HFFc6 (cell line): ENCODE measurements around the gene EPHB3. TPM values are rescaled to one million over a fixed set of nuclear protein-coding genes. Genes with fewer than 3 reads are reported as not detected.

Experiments used
- DNase-seq: peaks from one replicate; pipeline ENCODE4 v3.0.0-alpha.2; 2018
- H3K27ac Mint-ChIP-seq: 2 replicates; pipeline ENCODE4 v1.8.0; 2020; ENCODE audit warnings: mild to moderate bottlenecking, mixed read lengths
- H3K27me3 Mint-ChIP-seq: 2 replicates; pipeline ENCODE4 v1.8.0; 2021; ENCODE audit warnings: mild to moderate bottlenecking, moderate library complexity, mixed read lengths; ENCODE audit not compliant: insufficient read depth
- H3K36me3 Mint-ChIP-seq: 2 replicates; pipeline ENCODE4 v1.8.0; 2021; ENCODE audit warnings: low read depth, mixed read lengths
- H3K4me1 Mint-ChIP-seq: 2 replicates; pipeline ENCODE4 v1.8.0; 2020; ENCODE audit warnings: low read depth, mixed read lengths
- H3K4me3 Mint-ChIP-seq: 2 replicates; pipeline ENCODE4 v1.8.0; 2020; ENCODE audit warnings: mild to moderate bottlenecking, moderate library complexity, mixed read lengths
- H3K9me3 Mint-ChIP-seq: 2 replicates; pipeline ENCODE4 v1.8.0; 2020; ENCODE audit warnings: mild to moderate bottlenecking, mixed read lengths
- total RNA-seq, 6 experiments: library from RNA; stranded (reverse); fragmentation: NEBNext Ultra II Directional; extraction: Animal tissue kit (Norgen Biotek cat#: 25700); gene quantifications; 2 replicates in 1 of 6; 3 replicates in 5 of 6; pipeline ENCODE4 v1.2.3, GENCODE V29; 2021
- TF ChIP-seq, protein P1 (sequence below): fragments of 200-600 bp; sonication (generic); IDR thresholded peaks from 2 replicates; pipeline ENCODE4 v1.5.0; 2021; ENCODE audit warnings: antibody characterized with exemption, mild to moderate bottlenecking

Gene EPHB3
- total RNA-seq, 6 experiments from 2014 or later = 3.0 to 6.6 (median 3.6) TPM

DNA sequence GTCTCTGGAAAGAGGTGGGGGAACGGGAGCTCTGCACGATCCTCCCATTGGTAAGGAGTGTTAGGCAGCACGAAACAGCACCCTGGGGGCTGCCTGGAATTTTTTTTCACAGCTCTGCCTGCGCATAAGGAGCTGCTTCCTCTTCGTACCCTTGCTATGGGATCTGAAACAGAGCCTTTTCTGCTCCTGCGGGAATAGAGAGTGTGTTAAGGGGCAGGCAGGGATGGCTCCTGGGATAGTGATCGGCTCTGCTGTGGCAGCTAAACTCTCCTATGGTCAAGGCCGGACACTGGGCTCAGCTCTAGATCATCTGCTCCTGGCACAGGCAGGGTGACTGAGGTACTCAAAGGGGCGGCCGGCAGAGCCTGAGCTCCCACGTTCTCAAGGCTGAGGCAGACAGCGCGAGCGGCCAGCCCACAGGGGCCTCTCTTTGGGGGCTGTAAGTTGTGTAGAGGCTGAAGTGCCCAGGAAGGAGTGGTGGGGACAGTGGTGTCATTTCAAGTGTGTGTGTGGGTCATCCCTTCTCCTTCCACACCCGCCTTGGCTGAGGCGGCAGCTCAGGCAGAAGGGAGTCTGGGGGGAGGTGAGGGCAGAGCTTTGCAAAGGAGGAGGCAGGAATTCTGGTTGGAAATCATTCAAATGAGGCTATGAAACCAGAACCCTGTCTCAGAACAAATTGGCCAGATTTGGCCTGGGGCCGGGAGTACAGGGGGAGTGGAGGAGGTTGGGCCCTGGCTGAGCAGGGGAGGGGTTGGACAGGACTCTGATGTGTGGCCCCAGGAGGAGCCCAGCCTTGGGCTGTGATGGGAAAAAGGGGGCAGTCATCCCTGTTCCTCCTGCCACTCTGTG lies 31.0 kb downstream of the EPHB3 start:
- TF ChIP-seq, protein P1, sequence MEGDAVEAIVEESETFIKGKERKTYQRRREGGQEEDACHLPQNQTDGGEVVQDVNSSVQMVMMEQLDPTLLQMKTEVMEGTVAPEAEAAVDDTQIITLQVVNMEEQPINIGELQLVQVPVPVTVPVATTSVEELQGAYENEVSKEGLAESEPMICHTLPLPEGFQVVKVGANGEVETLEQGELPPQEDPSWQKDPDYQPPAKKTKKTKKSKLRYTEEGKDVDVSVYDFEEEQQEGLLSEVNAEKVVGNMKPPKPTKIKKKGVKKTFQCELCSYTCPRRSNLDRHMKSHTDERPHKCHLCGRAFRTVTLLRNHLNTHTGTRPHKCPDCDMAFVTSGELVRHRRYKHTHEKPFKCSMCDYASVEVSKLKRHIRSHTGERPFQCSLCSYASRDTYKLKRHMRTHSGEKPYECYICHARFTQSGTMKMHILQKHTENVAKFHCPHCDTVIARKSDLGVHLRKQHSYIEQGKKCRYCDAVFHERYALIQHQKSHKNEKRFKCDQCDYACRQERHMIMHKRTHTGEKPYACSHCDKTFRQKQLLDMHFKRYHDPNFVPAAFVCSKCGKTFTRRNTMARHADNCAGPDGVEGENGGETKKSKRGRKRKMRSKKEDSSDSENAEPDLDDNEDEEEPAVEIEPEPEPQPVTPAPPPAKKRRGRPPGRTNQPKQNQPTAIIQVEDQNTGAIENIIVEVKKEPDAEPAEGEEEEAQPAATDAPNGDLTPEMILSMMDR = no peak
- Mint-ChIP-seq H3K27ac (no peak overlapping the region), H3K4me1 (peaks cover 7% of the 10 kb centered on the region), H3K4me3 (no peak overlapping the region), H3K27me3 (peaks cover 6% of the 10 kb centered on the region), H3K36me3 (no peaks in the 10 kb centered on the region), H3K9me3 (no peaks in the 10 kb centered on the region)
- DNase-seq = no peak

DNA sequence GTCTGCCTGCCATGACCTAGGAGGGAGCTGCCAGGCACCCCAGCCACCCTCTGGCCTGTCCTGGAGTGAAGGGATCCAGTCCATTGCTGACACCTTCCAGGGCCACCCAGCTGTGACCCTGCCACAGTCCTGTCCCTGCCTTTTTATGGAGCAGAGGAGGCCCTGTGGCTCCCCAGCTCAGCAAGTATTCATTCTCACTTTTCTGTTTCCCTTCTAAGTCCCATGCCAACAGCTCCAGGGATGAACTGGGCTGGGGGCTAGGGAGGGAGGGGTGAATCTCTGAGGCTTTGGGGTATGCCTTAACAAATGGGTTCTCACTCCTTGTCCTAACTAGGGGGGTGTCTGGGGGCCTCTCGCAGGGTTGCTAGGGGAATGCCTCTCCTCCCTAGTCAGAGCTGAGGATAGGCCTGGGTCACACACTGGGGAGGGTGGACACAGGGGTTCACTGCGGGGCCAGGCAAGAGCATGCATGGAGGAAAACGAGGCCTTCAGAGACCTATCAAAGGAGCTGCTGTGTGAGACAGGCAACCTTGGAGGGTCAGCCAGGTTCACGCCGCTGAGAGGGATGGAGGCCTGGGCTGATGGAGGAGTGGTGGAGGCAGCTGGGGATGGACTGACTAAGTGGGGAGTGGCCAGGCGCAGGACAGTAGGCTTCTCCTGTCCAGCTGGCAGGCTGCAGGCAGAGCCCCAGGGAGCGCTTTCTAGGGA lies 31.8 kb downstream of the EPHB3 start:
- Mint-ChIP-seq H3K4me3 (no peak overlapping the region), H3K27ac (no peak overlapping the region), H3K36me3 (no peaks in the 10 kb centered on the region), H3K4me1 (peaks cover 7% of the 10 kb centered on the region), H3K27me3 (peaks cover 6% of the 10 kb centered on the region), H3K9me3 (no peaks in the 10 kb centered on the region)
- no peak for DNase-seq
- TF ChIP-seq, protein P1 = no peak

DNA sequence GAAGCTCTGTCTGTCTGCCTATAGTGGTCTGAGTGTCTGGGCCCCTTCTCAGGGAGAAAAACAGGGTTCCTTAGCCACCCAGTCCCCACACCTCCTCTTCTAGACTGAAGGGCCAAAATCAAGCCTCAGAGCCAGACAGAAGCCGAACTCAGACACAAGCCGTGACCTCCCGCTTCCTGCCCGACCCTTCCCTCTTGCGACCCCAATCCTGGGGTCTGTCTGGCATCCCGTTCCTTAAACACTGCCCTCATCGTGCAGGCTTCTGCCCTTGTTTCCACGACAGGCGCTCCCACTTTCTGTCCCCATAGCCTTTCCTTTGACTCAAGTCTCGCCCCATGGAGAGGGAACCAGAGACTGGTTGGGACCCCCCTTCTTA lies 32.3 kb downstream of the EPHB3 start:
- Mint-ChIP-seq H3K4me1 (peaks cover 7% of the 10 kb centered on the region), H3K27ac (no peak overlapping the region), H3K27me3 (peaks cover 6% of the 10 kb centered on the region), H3K36me3 (no peaks in the 10 kb centered on the region), H3K4me3 (no peak overlapping the region), H3K9me3 (no peaks in the 10 kb centered on the region)
- TF ChIP-seq, protein P1 = no peak
- DNase-seq = no peak

DNA sequence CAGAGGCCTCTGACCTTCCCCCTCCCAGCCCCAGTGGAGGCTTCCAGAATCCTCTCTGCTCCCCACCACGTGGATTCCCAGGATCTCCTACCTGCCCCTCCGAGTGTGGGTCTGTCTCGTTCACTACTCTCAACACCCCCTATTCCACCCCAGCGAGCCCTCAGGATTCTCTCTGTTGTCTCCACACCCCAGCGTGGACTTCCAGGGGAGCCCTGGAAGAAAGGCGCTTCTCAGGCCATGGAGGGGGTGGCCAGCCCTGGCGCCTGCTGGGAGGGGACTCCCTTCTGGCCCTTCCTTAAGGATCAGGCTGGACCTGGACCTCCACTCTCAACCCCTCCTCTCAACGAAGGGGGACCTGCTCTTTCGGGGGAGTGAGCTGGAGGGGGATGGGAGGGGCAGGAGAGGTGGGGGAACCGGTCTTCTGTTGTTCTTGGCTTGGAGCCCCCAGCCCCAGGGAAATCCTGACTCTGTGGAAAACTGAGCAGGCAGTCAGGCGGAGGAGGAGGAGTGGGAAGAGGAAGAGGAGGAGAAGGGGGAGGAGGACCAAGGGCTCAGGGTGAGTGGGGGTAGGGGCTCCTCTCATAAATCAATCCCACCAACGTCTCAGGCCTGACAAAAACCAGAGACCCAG lies 32.9 kb downstream of the EPHB3 start:
- H3K4me1 Mint-ChIP-seq = peaks cover 7% of the 10 kb centered on the region
- no peak overlapping the region for H3K4me3 Mint-ChIP-seq
- no peak overlapping the region for H3K27ac Mint-ChIP-seq
- TF ChIP-seq, protein P1 = no peak
- no peaks in the 10 kb centered on the region for H3K36me3 Mint-ChIP-seq
- H3K9me3 Mint-ChIP-seq = no peaks in the 10 kb centered on the region
- peaks cover 9% of the 10 kb centered on the region for H3K27me3 Mint-ChIP-seq
- no peak for DNase-seq

DNA sequence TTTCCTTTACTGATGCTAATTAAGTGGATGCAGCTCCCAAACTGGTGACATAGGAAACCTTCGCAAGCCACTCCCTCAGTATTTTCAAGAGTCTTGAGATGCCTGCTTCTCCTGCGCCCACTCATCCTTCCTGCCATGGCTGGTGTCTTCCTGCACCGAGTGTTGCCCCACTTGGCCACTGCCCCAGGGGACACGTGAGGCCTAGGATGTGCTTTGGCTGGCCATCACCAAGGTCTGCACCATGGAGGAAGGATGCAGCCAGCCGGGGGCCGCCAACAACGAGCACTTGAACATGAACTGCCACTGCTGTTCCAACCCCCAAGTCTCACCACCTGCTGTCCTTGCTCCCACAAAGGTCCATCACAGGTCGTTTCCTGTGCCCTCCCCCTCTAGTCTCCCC lies 34.1 kb downstream of the EPHB3 start:
- TF ChIP-seq, protein P1 = no peak
- H3K36me3 Mint-ChIP-seq = no peaks in the 10 kb centered on the region
- no peak overlapping the region for H3K27ac Mint-ChIP-seq
- no peak overlapping the region for H3K4me3 Mint-ChIP-seq
- peaks cover 15% of the 10 kb centered on the region for H3K27me3 Mint-ChIP-seq
- no peak for DNase-seq
- H3K4me1 Mint-ChIP-seq = peaks cover 7% of the 10 kb centered on the region
- no peaks in the 10 kb centered on the region for H3K9me3 Mint-ChIP-seq
